Keratinocyte (primary cell): Measurements from ENCODE around the gene PPP1R1C. TPM values are rescaled to one million over a fixed set of nuclear protein-coding genes. Genes with fewer than 3 reads are reported as not detected.

Experiments used
- DNase-seq: peaks from one replicate; pipeline ENCODE4 v3.0.0-alpha.2; 2011; ENCODE audit warnings: low read depth, missing footprints, low spot score
- FAIRE-seq: peaks from 2 replicates; lab custom pipeline; 2011; peaks lifted over from hg19 to GRCh38; lab: Jason Lieb, UNC
- H2AFZ ChIP-seq: 2 replicates; pipeline ENCODE4 v1.6.0; 2012; ENCODE audit warnings: low read length, control low read depth, inconsistent platforms; ENCODE audit not compliant: control insufficient read depth
- H3K27ac ChIP-seq: 2 replicates; pipeline ENCODE4 v1.5.1; 2011; ENCODE audit warnings: low read length; ENCODE audit not compliant: control insufficient read depth, insufficient read depth
- H3K27me3 ChIP-seq: 3 replicates; pipeline ENCODE4 v1.6.0; 2011; ENCODE audit warnings: low read length; ENCODE audit not compliant: control insufficient read depth, insufficient read depth; ENCODE audit errors: extremely low read depth
- H3K36me3 ChIP-seq, 2 experiments: 2 replicates in 1 of 2; 3 replicates in 1 of 2; pipeline ENCODE4 v1.5.1; 2011; ENCODE audit warnings: low read length in 2 of 2, mild to moderate bottlenecking in 1 of 2; ENCODE audit not compliant: control insufficient read depth in 2 of 2, insufficient read depth in 2 of 2; ENCODE audit errors: extremely low read depth in 1 of 2
- H3K4me1 ChIP-seq: 3 replicates; pipeline ENCODE4 v1.5.1; 2011; ENCODE audit warnings: low read length; ENCODE audit not compliant: control insufficient read depth, insufficient read depth; ENCODE audit errors: extremely low read depth
- H3K4me2 ChIP-seq: 3 replicates; pipeline ENCODE4 v1.6.0; 2011; ENCODE audit warnings: low read depth, low read length; ENCODE audit not compliant: control insufficient read depth, insufficient read depth; ENCODE audit errors: extremely low read depth
- H3K4me3 ChIP-seq, 3 experiments: fragments of 200-600 bp in 1 of 3; sonication (generic) in 1 of 3; 2 replicates in 2 of 3; 3 replicates in 1 of 3; pipeline ENCODE4 v1.5.1; 2011 to 2016; ENCODE audit warnings: low read length in 3 of 3, mild to moderate bottlenecking in 3 of 3, control low read depth in 2 of 3, inconsistent platforms in 1 of 3, low read depth in 1 of 3, mixed read lengths in 1 of 3, mixed run types in 1 of 3, moderate library complexity in 1 of 3; ENCODE audit not compliant: control insufficient read depth in 2 of 3, insufficient read depth in 2 of 3; ENCODE audit errors: extremely low read depth in 1 of 3
- H3K79me2 ChIP-seq: 2 replicates; pipeline ENCODE4 v1.6.0; 2012; ENCODE audit warnings: low read length; ENCODE audit not compliant: control insufficient read depth, insufficient read depth
- H3K9ac ChIP-seq: 3 replicates; pipeline ENCODE4 v1.6.0; 2011; ENCODE audit warnings: low read length; ENCODE audit not compliant: control insufficient read depth, insufficient read depth; ENCODE audit errors: extremely low read depth
- H3K9me1 ChIP-seq: 3 replicates; pipeline ENCODE4 v1.6.0; 2011; ENCODE audit warnings: low read length; ENCODE audit not compliant: control insufficient read depth, insufficient read depth; ENCODE audit errors: extremely low read depth
- H3K9me3 ChIP-seq: 2 replicates; pipeline ENCODE4 v1.5.1; 2012; ENCODE audit warnings: low read depth, low read length; ENCODE audit not compliant: control insufficient read depth
- H4K20me1 ChIP-seq: 3 replicates; pipeline ENCODE4 v1.6.0; 2011; ENCODE audit warnings: low read length; ENCODE audit not compliant: control insufficient read depth, insufficient read depth; ENCODE audit errors: extremely low read depth
- CTCF ChIP-seq, 3 experiments: IDR thresholded peaks in 1 of 3; conservative IDR thresholded peaks in 1 of 3; optimal IDR thresholded peaks in 1 of 3; 2 replicates in 2 of 3; 3 replicates in 1 of 3; pipeline versions ENCODE3 to v1.5.1; 2011; ENCODE audit warnings: low read length in 3 of 3, mild to moderate bottlenecking in 3 of 3, moderate library complexity in 2 of 3, control low read depth in 1 of 3, inconsistent platforms in 1 of 3; ENCODE audit not compliant: insufficient read depth in 2 of 3; ENCODE audit errors: extremely low read depth in 1 of 3
- EZH2 ChIP-seq: IDR thresholded peaks from one replicate; pipeline ENCODE4 v1.6.1; 2012; ENCODE audit warnings: inconsistent platforms, mild to moderate bottlenecking, low read length, moderate library complexity
- dilution Hi-C: fragments of 300-500 bp; cut with MboI; formaldehyde crosslinking; loops from one replicate; pipeline ENCODE4 v1.7.0; 2020; ENCODE audit warnings: low sequenced_read_pairs; ENCODE audit not compliant: extremely low pct_ligation_motif_present
- polyA plus RNA-seq, 5 experiments: library from polyadenylated mRNA; depleted of rRNA in 3 of 5; stranded (reverse) in 3 of 5; stranded (forward) in 1 of 5; unstranded in 1 of 5; fragments of >200 nt; gene quantifications; 1 replicate in 1 of 5; 2 replicates in 3 of 5; 3 replicates in 1 of 5; pipeline versions ENCODE4 v1.2.1 to v1.2.3, GENCODE V29; 2011 to 2012; ENCODE audit warnings: missing spikeins in 2 of 5, low read depth in 1 of 5, low replicate concordance in 1 of 5

The PPP1R1C gene
- polyA plus RNA-seq, 1 donor (not counting 4 experiments of a cell fraction or from before 2014, with no cell fraction given), result 4.3 TPM

- TF ChIP-seq EZH2 (no peak), CTCF (optimal IDR thresholded peaks at IDR 0.05 in 1 of 3, IDR thresholded peaks at IDR 0.05 in 1 of 3, conservative IDR thresholded peaks at IDR 0.05 in 1 of 3; ENCODE audit: extremely low read depth in 1 of 3, insufficient read depth in 2 of 3, low read length in 3 of 3) (no peak)
- DNase-seq, result no peak
- Histone ChIP-seq H3K4me2 (no peak overlapping the region), H3K79me2 (no peaks in the 10 kb centered on the region), H4K20me1 (no peaks in the 10 kb centered on the region), H3K9me1 (no peaks in the 10 kb centered on the region), H3K4me1 (peaks cover 4% of the 10 kb centered on the region), H3K9me3 (no peaks in the 10 kb centered on the region), H3K27ac (no peak overlapping the region), H3K4me3 (no peak overlapping the region), H3K9ac (no peak overlapping the region), H3K36me3 (no peaks in the 10 kb centered on the region), H2AFZ (no peak overlapping the region), H3K27me3 (no peaks in the 10 kb centered on the region)
- no peak for FAIRE-seq
- dilution Hi-C loops, result no loop called here
Measured at GRCh38 chr2:182081602-182082260, 96.1 kb downstream of the PPP1R1C start.

- FAIRE-seq, result no peak
- Histone ChIP-seq H3K4me2 (no peak overlapping the region), H2AFZ (no peak overlapping the region), H3K27me3 (no peaks in the 10 kb centered on the region), H3K79me2 (no peaks in the 10 kb centered on the region), H3K36me3 (no peaks in the 10 kb centered on the region), H3K9me3 (no peaks in the 10 kb centered on the region), H3K9ac (no peak overlapping the region), H3K4me3 (no peak overlapping the region), H3K4me1 (no peaks in the 10 kb centered on the region), H3K9me1 (no peaks in the 10 kb centered on the region), H3K27ac (no peak overlapping the region), H4K20me1 (no peaks in the 10 kb centered on the region)
- DNase-seq, result no peak
- dilution Hi-C loops, result no loop called here
- no peak for TF ChIP-seq EZH2
- TF ChIP-seq CTCF (optimal IDR thresholded peaks at IDR 0.05 in 1 of 3, IDR thresholded peaks at IDR 0.05 in 1 of 3, conservative IDR thresholded peaks at IDR 0.05 in 1 of 3; ENCODE audit: extremely low read depth in 1 of 3, insufficient read depth in 2 of 3, low read length in 3 of 3), result no peak
Measured at GRCh38 chr2:182088681-182089320, 103.1 kb downstream of the PPP1R1C start.
